Measurements from ENCODE around the gene HSPA12A. TPM values are rescaled to one million over a fixed set of nuclear protein-coding genes. Genes with fewer than 3 reads are reported as not detected.
A peak's percentile ranks its signal among the peaks of the same experiment; 100 is the strongest.

HSPA12A gene
- total and polyA plus RNA-seq, 4 donors: 2.0 to 9.8 (median 5.0) TPM

- no peak for TF ChIP-seq CTCF (IDR thresholded peaks at IDR 0.05; ENCODE audit: control extremely low read depth, extremely low read depth)
- Histone ChIP-seq H3K27me3 (ENCODE audit: control insufficient read depth in 3 of 3, insufficient read depth in 3 of 3, low read length in 2 of 3) (no peaks in the 10 kb centered on the region), H3K4me3 (no peak overlapping the region), H3K9me3 (ENCODE audit: control insufficient read depth in 4 of 4, insufficient read depth in 3 of 4, low read length in 3 of 4) (no peaks in the 10 kb centered on the region), H3K36me3 (ENCODE audit: control insufficient read depth in 4 of 4, insufficient read depth in 4 of 4, low read length in 4 of 4) (no peaks in the 10 kb centered on the region), H3K27ac (ENCODE audit: low read depth in 1 of 2, low read length in 1 of 2) (no peak overlapping the region), H3K4me1 (ENCODE audit: control insufficient read depth in 5 of 5, insufficient read depth in 5 of 5, low read length in 5 of 5) (peaks cover 0 to 1% (median 0%) of the 10 kb centered on the region in 5 donors), H3K9ac (ENCODE audit: insufficient read depth in 1 of 2, low read length in 2 of 2) (no peak overlapping the region)
- ATAC-seq (ENCODE audit: insufficient read depth, low FRiP score) (no peak), DNase-seq (peak in 1 of 3 donors; percentile 7)
- WGBS, 2 donors: 82 to 89% methylated on average over 9 of the region's 9 CpGs
These were observed 44.0 kb downstream of the HSPA12A start for GRCh38 chr10:116698364-116698763.

- no peak for DNase-seq
- Histone ChIP-seq H3K27ac (ENCODE audit: low read depth in 1 of 2, low read length in 1 of 2) (no peak overlapping the region), H3K9me3 (ENCODE audit: control insufficient read depth in 4 of 4, insufficient read depth in 3 of 4, low read length in 3 of 4) (no peaks in the 10 kb centered on the region), H3K4me3 (no peak overlapping the region), H3K36me3 (ENCODE audit: control insufficient read depth in 4 of 4, insufficient read depth in 4 of 4, low read length in 4 of 4) (no peaks in the 10 kb centered on the region), H3K4me1 (ENCODE audit: control insufficient read depth in 5 of 5, insufficient read depth in 5 of 5, low read length in 5 of 5) (peaks cover 0 to 1% (median 0%) of the 10 kb centered on the region in 5 donors), H3K27me3 (ENCODE audit: control insufficient read depth in 3 of 3, insufficient read depth in 3 of 3, low read length in 2 of 3) (no peaks in the 10 kb centered on the region), H3K9ac (ENCODE audit: insufficient read depth in 1 of 2, low read length in 2 of 2) (no peak overlapping the region)
- 69 to 87% methylated on average over 7 of the region's 7 CpGs for WGBS, 2 donors
- ATAC-seq (ENCODE audit: insufficient read depth, low FRiP score): no peak
- no peak for TF ChIP-seq CTCF (IDR thresholded peaks at IDR 0.05; ENCODE audit: control extremely low read depth, extremely low read depth)
These were observed 44.5 kb downstream of the HSPA12A start for GRCh38 chr10:116697816-116698215.

DNA sequence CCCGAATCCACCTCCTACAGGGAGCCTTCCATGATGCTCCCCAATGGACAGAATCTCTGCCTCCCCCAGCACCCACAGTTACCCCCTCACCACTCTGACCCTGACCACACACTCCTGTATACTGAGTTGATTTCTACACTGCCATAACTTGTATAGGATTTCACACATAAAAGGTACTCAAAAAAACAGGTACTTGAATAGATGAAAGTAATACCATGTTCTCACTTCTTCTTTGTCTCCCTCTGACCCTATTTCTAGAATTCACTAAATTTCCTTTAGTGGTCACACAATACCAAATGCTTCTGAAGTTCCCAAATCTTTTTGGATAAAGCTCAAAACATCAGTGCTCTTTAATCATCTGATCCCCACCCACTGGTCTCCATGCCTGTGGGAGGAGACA lies 45.4 kb downstream of the HSPA12A start:
- Histone ChIP-seq H3K27me3 (ENCODE audit: control insufficient read depth in 3 of 3, insufficient read depth in 3 of 3, low read length in 2 of 3) (no peaks in the 10 kb centered on the region), H3K36me3 (ENCODE audit: control insufficient read depth in 4 of 4, insufficient read depth in 4 of 4, low read length in 4 of 4) (no peaks in the 10 kb centered on the region), H3K9me3 (ENCODE audit: control insufficient read depth in 4 of 4, insufficient read depth in 3 of 4, low read length in 3 of 4) (no peaks in the 10 kb centered on the region), H3K9ac (ENCODE audit: insufficient read depth in 1 of 2, low read length in 2 of 2) (no peak overlapping the region), H3K27ac (ENCODE audit: low read depth in 1 of 2, low read length in 1 of 2) (no peak overlapping the region), H3K4me1 (ENCODE audit: control insufficient read depth in 5 of 5, insufficient read depth in 5 of 5, low read length in 5 of 5) (peaks cover 0 to 2% (median 0%) of the 10 kb centered on the region in 5 donors), H3K4me3 (no peak overlapping the region)
- 83 to 98% methylated on average over 1 of the region's 1 CpG for WGBS, 2 donors
- no peak for ATAC-seq (ENCODE audit: insufficient read depth, low FRiP score)
- TF ChIP-seq CTCF (IDR thresholded peaks at IDR 0.05; ENCODE audit: control extremely low read depth, extremely low read depth): no peak
- peak in 1 of 3 donors; percentile 2 for DNase-seq

DNA sequence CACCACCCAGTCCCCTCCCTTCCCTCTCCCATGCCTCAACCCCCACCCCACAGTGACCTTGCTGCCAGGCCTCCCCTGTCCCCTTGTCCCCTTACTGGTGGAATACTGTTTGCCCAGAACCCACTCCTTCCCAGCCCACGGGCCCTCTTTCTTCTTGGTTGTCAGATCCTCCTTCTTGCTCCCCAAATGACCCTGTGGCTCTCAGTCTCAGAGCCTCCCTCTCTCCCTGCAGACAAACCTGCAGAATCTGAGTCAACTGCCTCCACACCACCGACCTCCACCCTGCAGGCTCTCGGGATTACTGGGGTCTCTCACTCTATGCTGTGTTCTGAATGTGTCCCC lies 47.5 kb downstream of the HSPA12A start:
- no peak for ATAC-seq (ENCODE audit: insufficient read depth, low FRiP score)
- Histone ChIP-seq H3K27ac (ENCODE audit: low read depth in 1 of 2, low read length in 1 of 2) (no peak overlapping the region), H3K27me3 (ENCODE audit: control insufficient read depth in 3 of 3, insufficient read depth in 3 of 3, low read length in 2 of 3) (no peaks in the 10 kb centered on the region), H3K9me3 (ENCODE audit: control insufficient read depth in 4 of 4, insufficient read depth in 3 of 4, low read length in 3 of 4) (no peaks in the 10 kb centered on the region), H3K36me3 (ENCODE audit: control insufficient read depth in 4 of 4, insufficient read depth in 4 of 4, low read length in 4 of 4) (no peaks in the 10 kb centered on the region), H3K4me1 (ENCODE audit: control insufficient read depth in 5 of 5, insufficient read depth in 5 of 5, low read length in 5 of 5) (peaks cover 0 to 17% (median 2%) of the 10 kb centered on the region in 5 donors), H3K4me3 (no peak overlapping the region), H3K9ac (ENCODE audit: insufficient read depth in 1 of 2, low read length in 2 of 2) (no peak overlapping the region)
- peak in 1 of 3 donors; percentile 7 for DNase-seq
- WGBS, 2 donors: 81 to 84% methylated on average over 3 of the region's 3 CpGs
- no peak for TF ChIP-seq CTCF (IDR thresholded peaks at IDR 0.05; ENCODE audit: control extremely low read depth, extremely low read depth)
